Coronary artery (tissue), 2 donors: ENCODE data around the gene RNF169.

ENCODE experiments used
- DNase-seq: peaks from one replicate; pipeline ENCODE4 v3.0.0-alpha.2; 2017; ENCODE audit warnings: low spot score
- H3K27ac ChIP-seq, 2 donors: fragments of 200-600 bp; sonication (generic); one replicate each; pipeline ENCODE4 v1.5.1; 2016 to 2019
- H3K4me3 ChIP-seq: fragments of 200-600 bp; sonication (generic); 2 replicates; pipeline ENCODE4 v1.5.1; 2016; ENCODE audit warnings: mild to moderate bottlenecking, moderate library complexity
- CTCF ChIP-seq: fragments of 200-600 bp; sonication (generic); IDR thresholded peaks from one replicate; pipeline ENCODE4 v1.5.1; 2019; ENCODE audit warnings: antibody characterized with exemption

The RNF169 gene

DNA sequence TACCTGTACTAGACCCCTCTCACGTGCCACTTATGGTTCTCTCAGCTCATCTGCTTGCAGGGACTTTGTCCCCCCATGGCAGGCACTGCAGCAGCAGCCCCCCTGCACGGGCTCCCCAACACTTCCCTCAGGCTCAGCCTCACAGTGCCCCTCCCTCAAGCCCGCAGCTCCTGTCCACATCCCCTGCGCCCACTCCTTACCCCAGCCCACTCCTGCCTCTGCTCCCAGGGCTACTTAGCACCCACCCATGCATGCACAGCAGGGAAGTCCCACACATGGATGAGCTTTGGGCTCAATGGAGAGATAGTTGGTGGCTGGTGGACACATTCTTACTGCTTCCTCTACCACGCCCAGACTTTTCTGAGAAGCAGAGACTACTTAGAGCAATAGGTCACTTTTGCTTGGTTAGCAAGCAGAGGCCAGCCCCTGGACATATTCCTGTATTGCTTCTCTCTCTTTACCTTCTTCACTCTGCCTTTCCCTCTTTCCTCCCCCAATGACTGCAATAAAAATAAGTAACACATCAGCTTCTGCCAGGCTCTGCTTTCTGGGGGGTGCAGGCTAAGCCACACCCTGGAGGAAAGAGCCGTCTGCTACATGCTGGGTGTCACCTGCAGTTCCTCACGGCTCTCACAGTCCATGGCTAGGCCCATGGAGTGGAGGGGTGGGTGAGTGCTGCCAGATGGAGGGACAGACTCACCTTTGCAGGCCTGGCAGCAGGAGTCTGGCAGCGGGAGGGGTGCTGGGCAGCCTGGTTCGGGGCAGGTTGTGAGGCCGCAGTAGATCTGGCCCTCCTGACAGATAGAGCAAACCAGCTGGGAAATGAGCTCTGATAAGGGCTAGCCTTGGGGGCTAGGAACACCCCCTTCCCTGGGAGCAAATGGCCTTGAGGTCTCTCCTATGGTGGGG is 40.8 kb upstream of the RNF169 start:
- TF ChIP-seq CTCF, result no peak
- no peak for DNase-seq
- no peak overlapping the region for H3K27ac ChIP-seq
- no peak overlapping the region for H3K4me3 ChIP-seq

DNA sequence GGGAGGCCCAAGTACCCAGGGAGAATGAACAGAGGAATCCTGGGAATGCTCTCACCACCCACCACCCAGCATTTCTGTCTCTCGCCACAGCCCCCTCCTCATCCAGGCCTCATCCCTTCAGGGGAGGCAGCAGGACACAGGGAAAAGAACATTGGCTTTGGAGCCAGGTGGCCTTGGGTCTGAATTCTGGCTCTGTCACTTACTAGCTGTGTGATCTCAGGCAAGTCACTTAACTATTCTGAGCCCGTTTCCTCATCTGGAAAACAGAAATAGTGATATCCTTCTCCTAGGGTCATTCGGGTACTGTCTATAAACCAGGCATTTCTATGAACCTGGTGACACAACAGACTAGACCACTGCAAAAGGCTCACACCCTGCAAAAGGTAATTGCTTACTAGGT is 39.5 kb upstream of the RNF169 start:
- Histone ChIP-seq H3K27ac (no peak overlapping the region), H3K4me3 (no peak overlapping the region)
- no peak for TF ChIP-seq CTCF
- DNase-seq, result no peak

- no peak overlapping the region for H3K4me3 ChIP-seq
- no peak for TF ChIP-seq CTCF
- DNase-seq, result no peak
- no peak overlapping the region for H3K27ac ChIP-seq
Observed at GRCh38 chr11:74710281-74710938, 38.2 kb upstream of the RNF169 start.

- TF ChIP-seq CTCF, result no peak
- H3K4me3 ChIP-seq, result no peak overlapping the region
- DNase-seq, result no peak
- no peak overlapping the region for H3K27ac ChIP-seq
Observed at GRCh38 chr11:74713686-74714085, 35.0 kb upstream of the RNF169 start.

DNA sequence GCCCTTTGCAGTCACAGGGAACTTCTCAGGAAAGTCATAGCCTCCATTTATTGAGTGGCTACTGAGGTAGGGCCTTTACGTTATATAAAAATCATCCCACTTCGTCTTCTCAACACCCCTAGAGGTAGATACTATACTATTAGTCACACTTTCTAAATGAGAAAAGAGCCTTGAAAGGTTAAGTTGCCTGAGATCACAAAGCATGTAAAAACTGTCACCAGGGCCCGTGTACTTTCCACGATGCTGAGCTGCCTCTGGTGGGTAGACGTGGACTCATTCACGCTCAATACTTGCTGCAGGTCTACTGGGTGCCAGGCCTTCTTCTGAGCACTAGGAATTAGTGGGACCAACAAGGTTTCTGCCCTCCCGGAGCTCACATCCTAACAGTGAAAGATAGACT is 33.7 kb upstream of the RNF169 start:
- no peak for DNase-seq
- Histone ChIP-seq H3K4me3 (no peak overlapping the region), H3K27ac (no peak overlapping the region)
- TF ChIP-seq CTCF, result no peak

DNA sequence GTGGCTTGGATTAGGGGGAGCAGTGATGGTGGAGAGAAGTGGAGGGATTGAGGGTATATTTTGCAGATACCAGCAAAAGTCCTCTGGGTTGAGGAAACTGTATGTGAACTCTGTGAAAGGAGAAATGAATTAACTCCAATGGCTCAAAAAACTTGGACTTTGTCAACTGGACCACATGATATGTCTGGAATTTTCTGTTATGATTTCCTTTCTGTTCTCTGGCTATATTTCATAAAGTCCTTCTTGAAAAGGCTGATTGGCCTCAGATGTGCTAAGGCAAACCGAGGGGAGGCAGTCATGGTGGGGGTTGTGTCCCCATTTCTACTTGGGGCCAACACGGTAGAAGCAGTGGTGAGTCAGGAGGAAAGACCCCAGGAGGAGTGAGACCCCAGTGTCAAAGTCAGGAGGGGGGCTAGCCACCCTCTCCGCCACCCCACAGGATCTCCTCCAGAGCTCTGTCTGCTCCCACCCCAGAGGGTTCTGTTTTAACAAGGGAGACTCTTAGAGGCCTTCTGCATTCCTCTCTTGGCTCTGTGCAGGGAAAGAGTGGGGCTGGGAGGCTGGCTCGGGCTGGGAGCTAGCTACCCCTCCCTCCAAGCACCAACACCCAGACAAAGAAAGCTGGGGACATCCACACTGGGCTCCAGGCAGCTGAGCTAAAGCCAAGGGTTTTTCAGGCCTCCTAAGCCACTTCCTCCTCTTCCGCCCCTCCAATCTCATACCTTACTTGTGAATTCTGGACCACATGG is 31.3 kb upstream of the RNF169 start:
- TF ChIP-seq CTCF, result no peak
- no peak for DNase-seq
- Histone ChIP-seq H3K4me3 (no peak overlapping the region), H3K27ac (peak overlapping the region; percentile 65 to 78)
